Measurements from ENCODE around the gene CCDC88B. TPM values are rescaled to one million over a fixed set of nuclear protein-coding genes. Genes with fewer than 3 reads are reported as not detected.
A peak's percentile ranks its signal among the peaks of the same experiment; 100 is the strongest.

The CCDC88B gene
- total RNA-seq, 4 donors from 2014 or later: 31.7 to 99.0 (median 43.9) TPM

GRCh38 chr11:64298966-64299846, 40.8 kb upstream of the CCDC88B start:
- Histone ChIP-seq H3K36me3 (no peaks in the 10 kb centered on the region), H3K4me3 (peak overlapping the region; percentile 1 to 45 (median 34)), H3K9me3 (no peaks in the 10 kb centered on the region), H3K4me1 (peaks cover 3 to 29% (median 25%) of the 10 kb centered on the region in 4 donors), H3K27ac (peak overlapping the region in 1 of 4 donors; percentile 42), H3K27me3 (peaks cover 0 to 42% of the 10 kb centered on the region in 2 donors)
- TF ChIP-seq CTCF (IDR thresholded peaks at IDR 0.05): no peak
- TF ChIP-seq POLR2A (IDR thresholded peaks at IDR 0.05): no peak
- peak in 1 of 3 donors; percentile 71 for DNase-seq

GRCh38 chr11:64299847-64300648, 40.0 kb upstream of the CCDC88B start, which contains the start of gene CATSPERZ:
CATSPERZ (plus strand) TSS chr11:64300358; CDS start chr11:64300411, 53 bp downstream.
- TF ChIP-seq POLR2A (IDR thresholded peaks at IDR 0.05): no peak
- no peak for TF ChIP-seq CTCF (IDR thresholded peaks at IDR 0.05)
- peak in 1 of 3 donors; percentile 53 for DNase-seq
- no peaks in the 10 kb centered on the region for H3K9me3 ChIP-seq
- H3K4me1 ChIP-seq: peaks cover 3 to 29% (median 25%) of the 10 kb centered on the region in 4 donors
- H3K36me3 ChIP-seq: no peaks in the 10 kb centered on the region
- H3K4me3 ChIP-seq: peak within 1 kb of the TSS; percentile 6 to 45 (median 34)
- H3K27ac ChIP-seq: peak within 1 kb of the TSS in 1 of 4 donors; percentile 42
- peaks cover 0 to 36% of the 10 kb centered on the region in 2 donors for H3K27me3 ChIP-seq

- peaks cover 0 to 12% (median 0%) of the 10 kb centered on the region in 3 donors for H3K36me3 ChIP-seq
- H3K9me3 ChIP-seq: no peaks in the 10 kb centered on the region
- DNase-seq: peak in 1 of 3 donors; percentile 48
- peaks cover 3 to 46% (median 32%) of the 10 kb centered on the region in 4 donors for H3K4me1 ChIP-seq
- peaks cover 0 to 16% of the 10 kb centered on the region in 2 donors for H3K27me3 ChIP-seq
- H3K27ac ChIP-seq: peak overlapping the region; percentile 89 to 98 (median 96)
- TF ChIP-seq CTCF (IDR thresholded peaks at IDR 0.05) (no peak), POLR2A (IDR thresholded peaks at IDR 0.05) (no peak)
- H3K4me3 ChIP-seq: peak overlapping the region in 1 of 4 donors; percentile 96
Observed at GRCh38 chr11:64303109-64304031, 36.6 kb upstream of the CCDC88B start.

- TF ChIP-seq CTCF (IDR thresholded peaks at IDR 0.05) (no peak), POLR2A (IDR thresholded peaks at IDR 0.05) (no peak)
- Histone ChIP-seq H3K27me3 (peaks cover 0 to 14% of the 10 kb centered on the region in 2 donors), H3K4me1 (peaks cover 3 to 46% (median 32%) of the 10 kb centered on the region in 4 donors), H3K9me3 (no peaks in the 10 kb centered on the region), H3K4me3 (peak overlapping the region in 3 of 4 donors; percentile 65 to 96 (median 89)), H3K27ac (peak overlapping the region; percentile 89 to 98 (median 96)), H3K36me3 (peaks cover 0 to 13% (median 0%) of the 10 kb centered on the region in 3 donors)
- DNase-seq: no peak
Observed at GRCh38 chr11:64304032-64304315, 36.0 kb upstream of the CCDC88B start.
